ENCODE results near the gene DOCK3.

DOCK3 gene

DNA sequence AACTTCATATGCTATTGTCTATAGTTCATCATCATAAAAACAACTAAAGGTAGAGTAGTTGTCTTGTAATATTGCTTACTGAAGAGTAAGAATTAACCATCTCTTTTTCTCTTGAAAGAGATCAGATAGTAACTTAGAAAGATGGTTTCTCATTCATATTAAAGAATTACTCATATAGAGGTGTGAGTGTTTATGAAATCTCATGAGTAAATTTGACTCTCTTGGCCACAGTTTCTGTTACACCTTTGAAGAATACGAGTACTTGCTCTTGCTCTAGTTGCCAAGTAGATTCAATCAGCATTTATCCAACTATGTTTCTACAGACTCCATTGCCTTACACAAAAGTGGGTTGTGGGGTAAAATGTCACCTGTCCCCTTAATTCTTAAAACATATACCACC lies 463.0 kb downstream of the DOCK3 start:
- DNase-seq (ENCODE audit: low read depth): no peak
- TF ChIP-seq, protein P1, sequence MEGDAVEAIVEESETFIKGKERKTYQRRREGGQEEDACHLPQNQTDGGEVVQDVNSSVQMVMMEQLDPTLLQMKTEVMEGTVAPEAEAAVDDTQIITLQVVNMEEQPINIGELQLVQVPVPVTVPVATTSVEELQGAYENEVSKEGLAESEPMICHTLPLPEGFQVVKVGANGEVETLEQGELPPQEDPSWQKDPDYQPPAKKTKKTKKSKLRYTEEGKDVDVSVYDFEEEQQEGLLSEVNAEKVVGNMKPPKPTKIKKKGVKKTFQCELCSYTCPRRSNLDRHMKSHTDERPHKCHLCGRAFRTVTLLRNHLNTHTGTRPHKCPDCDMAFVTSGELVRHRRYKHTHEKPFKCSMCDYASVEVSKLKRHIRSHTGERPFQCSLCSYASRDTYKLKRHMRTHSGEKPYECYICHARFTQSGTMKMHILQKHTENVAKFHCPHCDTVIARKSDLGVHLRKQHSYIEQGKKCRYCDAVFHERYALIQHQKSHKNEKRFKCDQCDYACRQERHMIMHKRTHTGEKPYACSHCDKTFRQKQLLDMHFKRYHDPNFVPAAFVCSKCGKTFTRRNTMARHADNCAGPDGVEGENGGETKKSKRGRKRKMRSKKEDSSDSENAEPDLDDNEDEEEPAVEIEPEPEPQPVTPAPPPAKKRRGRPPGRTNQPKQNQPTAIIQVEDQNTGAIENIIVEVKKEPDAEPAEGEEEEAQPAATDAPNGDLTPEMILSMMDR (conservative IDR thresholded peaks at IDR 0.05; ENCODE audit: low read depth, low read length): no peak
- H3K4me3 ChIP-seq (ENCODE audit: low read length): no peak overlapping the region

DNA sequence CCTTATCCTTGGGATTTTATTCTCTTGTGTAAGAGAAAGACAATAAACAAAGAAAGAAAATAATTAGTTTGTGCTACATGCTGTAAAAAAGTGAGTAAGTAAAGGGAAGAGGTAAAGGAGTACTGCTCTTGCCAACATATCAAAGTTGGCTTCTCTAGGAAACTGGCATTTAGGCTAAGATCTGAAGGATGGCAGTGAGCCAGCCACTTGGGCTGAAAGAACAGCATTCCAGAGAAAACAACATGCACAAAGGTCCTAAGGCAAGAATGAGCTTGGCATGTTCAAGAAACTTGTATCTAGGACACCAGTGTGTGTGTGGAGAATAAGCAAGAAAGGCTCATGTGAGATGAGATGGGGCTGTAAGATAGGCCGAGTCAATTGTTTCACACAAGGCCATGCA lies 464.9 kb downstream of the DOCK3 start:
- TF ChIP-seq, protein P1 (conservative IDR thresholded peaks at IDR 0.05; ENCODE audit: low read depth, low read length): no peak
- no peak overlapping the region for H3K4me3 ChIP-seq (ENCODE audit: low read length)
- DNase-seq (ENCODE audit: low read depth): peak; percentile 78

DNA sequence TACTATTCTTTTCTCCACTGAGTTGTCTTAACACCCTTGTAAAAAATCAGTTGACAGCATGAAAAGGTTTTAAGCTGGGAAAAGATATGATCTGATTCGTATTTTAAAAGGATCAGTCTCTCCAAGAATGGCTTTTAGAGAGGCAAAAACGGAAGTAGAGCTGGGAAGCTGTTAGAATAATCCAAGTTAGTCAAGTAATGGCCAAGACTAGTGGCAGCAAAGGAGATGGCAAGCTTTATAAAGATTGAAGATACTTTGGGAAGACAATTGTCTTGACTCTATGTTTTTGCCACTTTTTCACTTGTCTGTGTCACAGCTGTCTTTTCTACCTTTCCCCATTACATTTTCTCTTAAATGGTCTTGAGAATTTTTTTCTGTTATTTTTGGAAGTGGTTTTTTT lies 466.8 kb downstream of the DOCK3 start:
- no peak overlapping the region for H3K4me3 ChIP-seq (ENCODE audit: low read length)
- no peak for DNase-seq (ENCODE audit: low read depth)
- TF ChIP-seq, protein P1 (conservative IDR thresholded peaks at IDR 0.05; ENCODE audit: low read depth, low read length): peak; percentile 14

DNA sequence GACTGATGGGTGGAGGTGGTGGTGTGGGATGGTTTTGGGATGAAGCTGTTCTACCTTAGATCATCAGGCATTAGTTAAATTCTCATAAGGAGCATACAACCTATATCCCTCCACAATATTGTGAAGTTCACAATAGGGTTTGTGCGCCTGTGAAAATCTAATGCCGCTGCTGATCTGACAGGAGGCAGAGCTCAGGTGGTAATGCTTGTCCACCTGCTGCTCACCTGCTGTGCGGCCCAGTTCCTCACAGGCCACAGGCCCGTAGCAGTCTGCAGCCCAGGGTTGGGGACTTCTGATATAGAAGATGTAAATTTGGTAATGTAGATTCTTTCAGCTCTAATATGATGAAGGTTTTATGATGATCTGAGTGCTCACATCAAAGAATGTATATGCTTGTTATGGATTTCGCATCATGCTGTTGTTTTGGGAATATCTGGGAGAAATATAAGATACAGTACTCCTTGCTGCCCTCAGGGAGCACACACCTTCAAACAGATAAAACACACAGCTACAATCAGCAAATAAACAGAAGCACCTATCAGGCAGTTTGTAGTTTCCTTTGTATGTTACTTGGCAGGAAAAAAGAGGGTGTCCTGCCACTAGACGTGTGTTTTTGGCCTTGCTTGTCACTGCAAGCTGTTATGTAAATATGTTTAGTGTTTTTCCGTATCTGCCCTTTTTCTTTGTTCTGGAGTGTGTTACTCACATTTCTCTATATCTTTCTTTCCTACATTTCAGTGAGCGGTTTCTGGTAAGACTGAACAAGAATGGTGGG lies 471.3 kb downstream of the DOCK3 start:
- H3K4me3 ChIP-seq (ENCODE audit: low read length): no peak overlapping the region
- TF ChIP-seq, protein P1 (conservative IDR thresholded peaks at IDR 0.05; ENCODE audit: low read depth, low read length): no peak
- no peak for DNase-seq (ENCODE audit: low read depth)

DNA sequence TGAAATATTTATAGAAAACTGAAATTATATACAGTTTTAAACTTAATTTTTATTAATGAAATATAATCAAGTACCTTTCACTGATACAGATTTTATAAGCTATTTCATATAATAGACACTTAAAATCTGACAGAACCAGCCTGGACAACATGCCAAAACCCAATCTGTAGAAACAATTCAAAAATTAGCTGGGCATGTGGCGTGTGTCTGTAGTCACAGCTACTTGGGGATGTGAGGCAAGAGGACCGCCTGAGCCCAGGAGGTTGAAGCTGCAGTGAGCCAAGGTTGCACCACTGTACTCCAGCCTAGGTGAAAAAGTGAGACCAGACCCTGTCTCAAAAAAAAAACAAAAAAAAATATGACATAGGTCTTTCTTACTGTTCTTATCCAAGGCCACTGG lies 472.1 kb downstream of the DOCK3 start:
- no peak overlapping the region for H3K4me3 ChIP-seq (ENCODE audit: low read length)
- DNase-seq (ENCODE audit: low read depth): no peak
- TF ChIP-seq, protein P1 (conservative IDR thresholded peaks at IDR 0.05; ENCODE audit: low read depth, low read length): no peak

DNA sequence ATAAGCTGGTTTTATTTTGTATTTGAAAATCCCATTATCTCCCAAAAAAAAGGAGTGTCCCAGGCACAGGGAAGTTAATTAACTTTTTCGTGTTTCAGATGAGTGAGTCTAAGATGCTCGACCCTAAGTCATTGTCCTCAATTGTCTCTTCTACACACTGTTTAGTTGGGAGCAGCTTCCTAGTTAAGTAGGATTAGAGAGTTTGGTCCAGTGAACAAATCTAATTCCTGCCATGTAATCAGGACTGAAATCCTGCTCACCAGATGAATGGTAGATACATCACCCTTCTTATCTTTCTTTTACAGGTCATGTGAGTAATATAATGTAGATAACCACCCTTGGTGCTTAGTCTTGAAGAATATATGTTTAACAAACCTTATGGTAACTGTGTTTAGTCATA lies 481.4 kb downstream of the DOCK3 start:
- H3K4me3 ChIP-seq (ENCODE audit: low read length): no peak overlapping the region
- DNase-seq (ENCODE audit: low read depth): peak; percentile 59
- TF ChIP-seq, protein P1 (conservative IDR thresholded peaks at IDR 0.05; ENCODE audit: low read depth, low read length): no peak

DNA sequence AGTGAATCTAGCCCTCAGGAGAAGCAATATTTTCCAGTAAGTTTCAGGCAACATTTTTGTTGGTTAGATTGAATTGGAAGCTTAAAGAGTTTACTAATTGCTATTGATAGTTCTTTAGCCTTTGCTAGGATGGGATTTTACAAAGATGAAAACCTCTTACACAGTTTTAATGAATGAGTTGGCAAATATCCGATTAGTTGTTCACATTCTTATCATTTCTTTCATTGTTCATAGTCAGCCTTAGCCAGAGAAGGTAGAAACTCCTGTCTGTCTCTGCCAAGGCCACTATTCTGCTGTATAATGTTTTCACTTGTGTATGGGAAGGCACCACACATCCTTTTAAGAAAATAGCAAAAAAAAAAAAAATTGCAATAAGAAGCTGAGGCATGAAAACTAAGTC lies 488.3 kb downstream of the DOCK3 start:
- DNase-seq (ENCODE audit: low read depth): peak; percentile 96
- TF ChIP-seq, protein P1 (conservative IDR thresholded peaks at IDR 0.05; ENCODE audit: low read depth, low read length): no peak
- H3K4me3 ChIP-seq (ENCODE audit: low read length): no peak overlapping the region
